WERI-Rb-1 (cell line): ENCODE results near the gene FSTL4.

Experiments
- DNase-seq: peaks from one replicate; pipeline ENCODE4 v3.0.0-alpha.2; 2020
- H3K27ac ChIP-seq: fragments of 250-450 bp; sonication (Bioruptor Pico); 2 replicates; pipeline ENCODE4 v1.5.1; 2020; ENCODE audit warnings: mild to moderate bottlenecking, moderate library complexity
- H3K27me3 ChIP-seq: fragments of 250-450 bp; sonication (Bioruptor Pico); 2 replicates; pipeline ENCODE4 v1.5.1; 2021; ENCODE audit warnings: mild to moderate bottlenecking, low read depth, moderate library complexity; ENCODE audit not compliant: insufficient read depth, severe bottlenecking
- H3K36me3 ChIP-seq: fragments of 250-450 bp; sonication (Bioruptor Pico); 2 replicates; pipeline ENCODE4 v1.5.1; 2020; ENCODE audit warnings: mild to moderate bottlenecking, moderate library complexity
- H3K4me3 ChIP-seq: 2 replicates; pipeline ENCODE4 v1.5.1; 2011; ENCODE audit warnings: low read depth, mild to moderate bottlenecking, control low read depth, low read length
- H3K9me3 ChIP-seq: fragments of 250-450 bp; sonication (Bioruptor Pico); 2 replicates; pipeline ENCODE4 v1.5.1; 2021; ENCODE audit warnings: mild to moderate bottlenecking, moderate library complexity; ENCODE audit not compliant: severe bottlenecking
- CTCF ChIP-seq: IDR thresholded peaks from 2 replicates; pipeline ENCODE4 v1.5.1; 2011; ENCODE audit warnings: low read depth, mild to moderate bottlenecking, control low read depth, inconsistent platforms, low read length

FSTL4 gene

DNA sequence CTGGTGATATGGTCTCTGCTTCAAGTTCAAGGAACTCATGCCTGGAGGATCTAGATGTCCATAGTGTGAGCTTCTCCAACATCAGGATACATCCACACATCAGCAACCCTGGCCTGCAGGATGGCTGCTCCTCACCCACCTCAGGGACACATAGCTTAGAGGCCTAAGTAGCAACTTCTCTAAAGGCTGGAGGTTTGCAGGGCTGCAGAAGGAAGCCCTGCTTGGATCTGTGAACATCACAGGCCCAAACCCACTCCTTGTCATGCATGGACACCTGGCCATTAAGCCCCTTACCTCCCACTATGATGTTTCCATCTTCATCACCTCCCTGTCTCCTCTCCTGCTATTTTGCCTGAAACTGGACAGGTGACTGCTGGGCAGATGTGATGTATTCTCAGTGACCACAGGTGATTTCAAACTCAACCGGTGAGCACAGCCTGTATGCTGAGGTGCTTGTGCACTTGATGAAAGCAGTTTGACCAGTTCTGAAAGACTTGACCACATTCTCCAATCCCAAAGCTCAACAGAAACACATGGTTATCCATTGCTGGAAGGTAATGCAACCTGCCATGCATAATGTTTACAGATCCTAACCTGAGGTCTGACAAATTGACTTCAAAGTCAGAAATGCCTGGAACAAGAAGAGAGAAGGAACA lies 205.2 kb downstream of the FSTL4 start:
- Histone ChIP-seq H3K4me3 (no peak overlapping the region), H3K27me3 (no peaks in the 10 kb centered on the region), H3K36me3 (no peaks in the 10 kb centered on the region), H3K9me3 (no peaks in the 10 kb centered on the region), H3K27ac (no peak overlapping the region)
- TF ChIP-seq CTCF, result no peak
- no peak for DNase-seq

DNA sequence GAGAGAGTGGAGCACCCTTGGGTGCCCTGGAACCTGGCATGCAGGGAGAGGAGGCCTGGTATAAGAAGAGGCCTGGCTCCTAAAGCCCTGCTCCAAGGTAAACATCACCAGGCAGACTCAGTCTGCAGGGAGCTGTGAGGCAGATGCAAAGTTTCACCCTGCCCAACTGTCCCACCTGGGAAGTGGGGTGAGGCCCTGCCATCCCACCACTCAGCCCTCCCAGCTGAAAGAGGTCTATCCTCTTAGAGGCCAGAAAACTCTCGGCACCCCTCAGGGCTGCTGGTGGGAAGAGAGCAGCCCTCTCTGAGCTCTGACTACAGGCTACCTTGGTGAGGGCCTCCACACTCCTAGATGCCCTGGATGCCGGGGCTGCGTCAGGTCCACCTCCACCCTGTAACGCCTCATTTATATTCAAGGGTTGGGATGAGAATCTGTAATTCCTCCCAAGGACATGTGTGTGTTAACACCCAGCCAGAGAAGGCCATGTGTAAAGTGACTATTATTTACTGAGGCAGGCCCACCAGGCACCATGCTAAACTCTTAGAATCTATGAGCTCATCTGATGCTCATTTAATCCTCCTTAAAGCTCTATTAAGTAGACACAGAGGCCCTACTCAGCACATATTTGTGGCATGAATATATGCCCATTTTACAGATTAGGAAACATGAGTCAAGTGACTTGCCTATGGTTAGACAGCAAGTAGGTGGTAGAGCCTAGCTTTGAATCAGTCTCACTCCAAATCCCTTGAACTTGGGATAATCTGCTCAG lies 205.9 kb downstream of the FSTL4 start:
- DNase-seq, result no peak
- Histone ChIP-seq H3K36me3 (no peaks in the 10 kb centered on the region), H3K9me3 (no peaks in the 10 kb centered on the region), H3K27me3 (no peaks in the 10 kb centered on the region), H3K4me3 (no peak overlapping the region), H3K27ac (no peak overlapping the region)
- TF ChIP-seq CTCF, result no peak

GRCh38 chr5:133405275-133406034 lies 206.9 kb downstream of the FSTL4 start:
- no peaks in the 10 kb centered on the region for H3K36me3 ChIP-seq
- no peak overlapping the region for H3K4me3 ChIP-seq
- no peak overlapping the region for H3K27ac ChIP-seq
- no peaks in the 10 kb centered on the region for H3K9me3 ChIP-seq
- no peaks in the 10 kb centered on the region for H3K27me3 ChIP-seq
- TF ChIP-seq CTCF, result no peak
- DNase-seq, result no peak

GRCh38 chr5:133404724-133405123 lies 207.6 kb downstream of the FSTL4 start:
- TF ChIP-seq CTCF, result peak; percentile 41
- Histone ChIP-seq H3K36me3 (no peaks in the 10 kb centered on the region), H3K4me3 (no peak overlapping the region), H3K27me3 (no peaks in the 10 kb centered on the region), H3K9me3 (no peaks in the 10 kb centered on the region), H3K27ac (no peak overlapping the region)
- no peak for DNase-seq

GRCh38 chr5:133403741-133404364 lies 208.5 kb downstream of the FSTL4 start:
- no peak for DNase-seq
- TF ChIP-seq CTCF, result no peak
- no peak overlapping the region for H3K27ac ChIP-seq
- H3K4me3 ChIP-seq, result no peak overlapping the region
- H3K9me3 ChIP-seq, result no peaks in the 10 kb centered on the region
- H3K36me3 ChIP-seq, result no peaks in the 10 kb centered on the region
- no peaks in the 10 kb centered on the region for H3K27me3 ChIP-seq
